Measurements from ENCODE around the gene ARAP2.
"Not testable (repeated sequence)": the region's sequence is repeated elsewhere in the genome, so short reads cannot be mapped to it uniquely, and the experiment has no call there.

ARAP2 gene

GRCh38 chr4:36182315-36182714 lies 62.0 kb downstream of the ARAP2 start:
- H3K9me3 ChIP-seq (ENCODE audit: control insufficient read depth, insufficient read depth, low read depth, low read length); POLR2A ChIA-PET; H3K4me1 ChIP-seq (ENCODE audit: control insufficient read depth, insufficient read depth, low read length); CTCF ChIA-PET; H3K27ac ChIP-seq (ENCODE audit: extremely low read depth, low read depth, low read length); H3K4me3 ChIP-seq (ENCODE audit: low read depth, low read length); H3K36me3 ChIP-seq (ENCODE audit: control insufficient read depth in 2 of 2, insufficient read depth in 1 of 2, low read length in 2 of 2): not testable (repeated sequence)
- TF ChIP-seq ZNF623 (tag by site-specific recombination; IDR thresholded peaks at IDR 0.05) (peak; percentile 42; the same call in 1 of the 2 replicates), ZNF140 (tag by site-specific recombination; IDR thresholded peaks at IDR 0.05) (peak; percentile 46; the same call in 1 of the 2 replicates), ZNF433 (tag by site-specific recombination; IDR thresholded peaks at IDR 0.05; ENCODE audit: low read depth) (0 out of 2 replicates have a peak, but pooled peaks have one; percentile 13), ZNF518A (tag by site-specific recombination; conservative IDR thresholded peaks at IDR 0.05; ENCODE audit: low read depth) (peak; percentile 78), ZNF394 (tag by site-specific recombination; IDR thresholded peaks at IDR 0.05; ENCODE audit: borderline replicate concordance) (peak; percentile 81; the same call in 1 of the 2 replicates), ZBTB11 (tag by site-specific recombination; conservative IDR thresholded peaks at IDR 0.05; ENCODE audit: low read depth) (peak; percentile 63), ZNF266 (tag by site-specific recombination; IDR thresholded peaks at IDR 0.05; ENCODE audit: low read depth) (0 out of 2 replicates have a peak, but pooled peaks have one; percentile 30), ZNF555 (tag by site-specific recombination; conservative IDR thresholded peaks at IDR 0.05) (peak; percentile 49), ZNF426 (tag by site-specific recombination; IDR thresholded peaks at IDR 0.05) (peak; percentile 65), ZNF510 (tag by site-specific recombination; IDR thresholded peaks at IDR 0.05; ENCODE audit: insufficient replicate concordance) (peak; percentile 49)

- H3K9me3 ChIP-seq (ENCODE audit: control insufficient read depth, insufficient read depth, low read depth, low read length), result no peaks in the 10 kb centered on the region
- ChIA-PET CTCF (interaction anchor here (0.7 kb wide), 1 partner anchor 1817 kb away, joined by 3 read pairs; no protein-coding TSS in a partner anchor), POLR2A (no interaction called here)
- no peak overlapping the region for H3K27ac ChIP-seq (ENCODE audit: extremely low read depth, low read depth, low read length)
- no peaks in the 10 kb centered on the region for H3K36me3 ChIP-seq (ENCODE audit: control insufficient read depth in 2 of 2, insufficient read depth in 1 of 2, low read length in 2 of 2)
- H3K4me1 ChIP-seq (ENCODE audit: control insufficient read depth, insufficient read depth, low read length), result no peaks in the 10 kb centered on the region
- H3K4me3 ChIP-seq (ENCODE audit: low read depth, low read length), result no peak overlapping the region
- no peak for TF ChIP-seq RBAK (tag by site-specific recombination; IDR thresholded peaks at IDR 0.05)
- no peak for TF ChIP-seq ZNF837 (tag by site-specific recombination; IDR thresholded peaks at IDR 0.05)
- no peak for TF ChIP-seq MEIS1 (CRISPR knock-in tag; IDR thresholded peaks at IDR 0.05; ENCODE audit: borderline replicate concordance)
- no peak for TF ChIP-seq ZNF280D (tag by site-specific recombination; IDR thresholded peaks at IDR 0.05)
- no peak for TF ChIP-seq ZNF621 (tag by site-specific recombination; IDR thresholded peaks at IDR 0.05)
- TF ChIP-seq ZNF629 (tag by site-specific recombination; IDR thresholded peaks at IDR 0.05), result no peak
- no peak for TF ChIP-seq ZNF76 (tag by site-specific recombination; IDR thresholded peaks at IDR 0.05; ENCODE audit: borderline replicate concordance, low read depth)
- no peak for TF ChIP-seq ZNF449 (tag by site-specific recombination; IDR thresholded peaks at IDR 0.05)
- TF ChIP-seq ZNF704 (tag by site-specific recombination; IDR thresholded peaks at IDR 0.05), result no peak
- TF ChIP-seq EGR2 (tag by site-specific recombination; IDR thresholded peaks at IDR 0.05; ENCODE audit: low read depth), result no peak
- no peak for TF ChIP-seq ZNF2 (tag by site-specific recombination; IDR thresholded peaks at IDR 0.05)
Measured at GRCh38 chr4:36180206-36180605, 64.1 kb downstream of the ARAP2 start.

All from HEK293 (cell line).